Spleen (tissue), 11 donors: ENCODE data around the gene GRAMD1B. TPM values are rescaled to one million over a fixed set of nuclear protein-coding genes. Genes with fewer than 3 reads are reported as not detected.

ENCODE experiments used
- DNase-seq: peaks from one replicate; pipeline ENCODE4 v3.0.0-alpha.2; 2020
- H3K27ac ChIP-seq, 8 donors: fragments of 200-600 bp; sonication (generic) in 7 of 8; 1 replicate in 4 of 8; 2 replicates in 4 of 8; pipeline versions ENCODE4 v1.5.0 to v1.8.0; 2016 to 2021; ENCODE audit warnings: inconsistent platforms in 4 of 8, mild to moderate bottlenecking in 4 of 8, moderate library complexity in 1 of 8
- H3K27me3 ChIP-seq, 7 donors: fragments of 200-600 bp; sonication (generic) in 6 of 7; replicated peaks in 1 of 7; 1 replicate in 4 of 7; 2 replicates in 3 of 7; pipeline versions ENCODE4 v1.5.0 to v1.8.0; 2016 to 2021; ENCODE audit warnings: inconsistent platforms in 3 of 7, mild to moderate bottlenecking in 1 of 7
- H3K36me3 ChIP-seq, 6 donors: fragments of 200-600 bp; sonication (generic) in 5 of 6; 1 replicate in 4 of 6; 2 replicates in 2 of 6; pipeline versions ENCODE4 v1.5.0 to v1.8.0; 2016 to 2021; ENCODE audit warnings: inconsistent platforms in 2 of 6
- H3K4me1 ChIP-seq, 6 donors: fragments of 200-600 bp; sonication (generic) in 5 of 6; 1 replicate in 3 of 6; 2 replicates in 3 of 6; pipeline versions ENCODE4 v1.5.0 to v1.8.0; 2016 to 2021; ENCODE audit warnings: inconsistent platforms in 3 of 6
- H3K4me3 ChIP-seq, 8 donors: fragments of 200-600 bp; sonication (generic) in 7 of 8; 1 replicate in 4 of 8; 2 replicates in 4 of 8; pipeline versions ENCODE4 v1.5.0 to v1.8.0; 2016 to 2021; ENCODE audit warnings: inconsistent platforms in 4 of 8, mild to moderate bottlenecking in 4 of 8, moderate library complexity in 2 of 8
- H3K9me3 ChIP-seq, 8 donors: fragments of 200-600 bp; sonication (generic) in 7 of 8; 1 replicate in 4 of 8; 2 replicates in 4 of 8; pipeline versions ENCODE4 v1.5.0 to v1.8.0; 2016 to 2021; ENCODE audit warnings: inconsistent platforms in 4 of 8
- CTCF ChIP-seq, 11 experiments: fragments of 200-600 bp in 7 of 11; fragments of 450-650 bp in 4 of 11; sonication (generic) in 4 of 11; IDR thresholded peaks in 8 of 11; conservative IDR thresholded peaks in 3 of 11; 1 replicate in 7 of 11; 2 replicates in 4 of 11; pipeline versions ENCODE4 v1.4.0 to v1.8.0; 2016 to 2021; ENCODE audit warnings: antibody characterized with exemption in 11 of 11, inconsistent platforms in 4 of 11, mild to moderate bottlenecking in 1 of 11
- POLR2A ChIP-seq, 3 donors: fragments of 450-650 bp; IDR thresholded peaks; one replicate each; pipeline ENCODE4 v1.5.1; 2017; ENCODE audit warnings: antibody characterized with exemption in 3 of 3, mild to moderate bottlenecking in 1 of 3
- POLR2AphosphoS5 ChIP-seq, 3 donors: sonication (generic); formaldehyde crosslinking; IDR thresholded peaks; one replicate each; pipeline ENCODE4 v1.5.1; 2017; ENCODE audit warnings: antibody characterized with exemption in 3 of 3
- WGBS, 5 donors: extraction: QIAGEN DNeasy Blood & Tissue Kit in 3 of 5; methylation state at CpG; one replicate each; pipeline versions ENCODE4 v1.1.5 to v1.1.7; 2013 to 2018; 5-methylcytosine and 5-hydroxymethylcytosine counted together
- intact Hi-C: fragments of 100-400 bp; cut with DNase I; formaldehyde crosslinking; loops from one replicate; pipeline ENCODE4 v1.15.0; 2023; ENCODE audit warnings: low total_unique reads
- polyA plus RNA-seq, 3 donors: library from polyadenylated mRNA; stranded (reverse); fragments of 200-250 nt; gene quantifications; one replicate each; pipeline ENCODE4 v1.2.1, GENCODE V29; 2013
- total RNA-seq, 7 donors: library from RNA; depleted of rRNA in 3 of 7; stranded (reverse); fragments of >200 nt in 3 of 7; fragmentation: NEBNext Ultra II Directional in 4 of 7; extraction: Animal tissue kit (Norgen Biotek cat#: 25700) in 4 of 7; gene quantifications; one replicate each; pipeline versions ENCODE4 v1.1.0 to v1.2.1, GENCODE V29; 2016 to 2021
- donor health status: healthy with polysubstance abuse.
- donor health status: DM: no; HTN: no; CAD: no; lungs with moderate emphysema.
- donor health status: DM: no; HTN: no; CAD: no.
- donor health status: Bipolar disorder and iron deficiency.
- donor health status: healthy.
- donor health status: DM: no; HTN: no; CAD: no.
- donor health status: DM: yes; HTN: yes; CAD: no.

The GRAMD1B gene
- total and polyA plus RNA-seq, 10 donors: 1.7 to 15.6 (median 7.5) TPM

DNA sequence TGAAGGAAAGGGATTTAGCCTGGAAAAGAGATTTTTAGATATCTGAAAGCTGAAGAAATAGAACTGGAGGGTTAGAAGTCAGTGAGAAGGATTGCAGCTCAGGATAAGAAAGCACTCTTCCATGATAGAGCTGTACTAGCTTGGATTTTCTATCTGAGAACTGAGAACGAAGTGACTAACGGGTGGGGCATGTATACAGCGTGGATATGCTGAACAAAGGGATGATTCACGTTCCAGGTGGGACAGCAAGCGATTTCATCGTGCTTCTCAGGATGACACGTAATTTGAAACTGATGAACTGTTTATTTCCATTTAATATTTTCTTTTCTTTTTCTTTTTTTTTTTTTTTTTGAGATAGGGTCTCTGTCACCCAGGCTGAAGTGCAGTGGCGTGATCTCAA is 53.0 kb downstream of the GRAMD1B start:
- WGBS, 5 donors: 69 to 87% (median 80%) methylated on average over 8 of the region's 8 CpGs
- no peaks in the 10 kb centered on the region for H3K9me3 ChIP-seq
- H3K36me3 ChIP-seq: no peaks in the 10 kb centered on the region
- intact Hi-C loops: no loop called here
- no peak for DNase-seq
- H3K27ac ChIP-seq: no peak overlapping the region
- no peak overlapping the region for H3K4me3 ChIP-seq
- H3K27me3 ChIP-seq: peaks cover 0 to 16% (median 0%) of the 10 kb centered on the region in 7 donors
- peaks cover 0 to 63% (median 19%) of the 10 kb centered on the region in 6 donors for H3K4me1 ChIP-seq
- no peak for TF ChIP-seq CTCF (IDR thresholded peaks at IDR 0.05 in 8 of 11, conservative IDR thresholded peaks at IDR 0.05 in 3 of 11)

DNA sequence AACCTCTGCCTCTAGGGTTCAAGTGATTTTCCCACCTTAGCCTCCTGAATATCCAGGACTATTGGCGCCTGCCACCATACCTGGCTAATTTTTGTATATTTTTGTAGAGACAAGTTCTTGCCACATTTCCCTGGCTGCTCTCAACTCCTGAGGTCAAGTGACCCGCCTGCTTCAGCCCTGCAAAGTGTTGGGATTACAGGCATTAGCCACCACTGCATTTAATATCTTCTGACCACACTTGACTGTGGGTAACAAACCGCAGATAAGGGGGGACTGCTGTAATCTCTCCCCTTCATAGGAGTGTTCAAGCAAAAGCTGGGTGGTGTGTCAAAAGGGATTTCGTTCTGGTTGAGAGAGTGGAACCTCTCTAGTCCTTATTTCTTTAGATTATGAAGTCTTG is 53.4 kb downstream of the GRAMD1B start:
- Histone ChIP-seq H3K4me1 (peaks cover 0 to 59% (median 15%) of the 10 kb centered on the region in 6 donors), H3K27ac (no peak overlapping the region), H3K27me3 (peaks cover 0 to 16% (median 0%) of the 10 kb centered on the region in 7 donors), H3K36me3 (no peaks in the 10 kb centered on the region), H3K9me3 (no peaks in the 10 kb centered on the region), H3K4me3 (no peak overlapping the region)
- WGBS, 5 donors: 56 to 78% (median 59%) methylated on average over 4 of the region's 4 CpGs
- TF ChIP-seq POLR2AphosphoS5 (IDR thresholded peaks at IDR 0.05) (no peak), POLR2A (IDR thresholded peaks at IDR 0.05) (no peak), CTCF (IDR thresholded peaks at IDR 0.05 in 8 of 11, conservative IDR thresholded peaks at IDR 0.05 in 3 of 11) (no peak)
- intact Hi-C loops: no loop called here
- no peak for DNase-seq

DNA sequence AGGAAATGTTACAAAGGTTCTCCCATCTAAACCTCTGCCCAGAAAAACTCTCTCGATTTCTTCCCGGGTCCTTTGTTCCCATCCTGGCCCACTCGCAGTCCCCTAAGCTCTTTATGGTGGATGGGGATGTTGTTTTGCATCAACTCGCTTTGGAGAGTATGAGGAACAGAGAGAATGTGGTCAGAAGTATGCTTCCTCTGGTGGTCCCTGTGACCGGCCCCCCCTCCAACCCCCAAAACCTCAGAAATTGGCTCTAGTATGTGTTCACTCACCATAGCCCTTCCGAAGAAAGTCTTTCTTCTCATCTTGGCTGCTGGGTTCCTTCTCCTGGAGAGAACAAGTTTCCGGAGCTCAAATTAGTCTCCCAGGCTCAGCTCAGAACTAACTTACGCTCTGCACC is 54.4 kb downstream of the GRAMD1B start:
- H3K4me1 ChIP-seq: peaks cover 0 to 50% (median 8%) of the 10 kb centered on the region in 6 donors
- intact Hi-C loops: no loop called here
- H3K27ac ChIP-seq: no peak overlapping the region
- no peaks in the 10 kb centered on the region for H3K36me3 ChIP-seq
- no peak overlapping the region for H3K4me3 ChIP-seq
- peaks cover 0 to 16% (median 0%) of the 10 kb centered on the region in 7 donors for H3K27me3 ChIP-seq
- DNase-seq: no peak
- H3K9me3 ChIP-seq: no peaks in the 10 kb centered on the region
- TF ChIP-seq POLR2A (IDR thresholded peaks at IDR 0.05) (no peak), POLR2AphosphoS5 (IDR thresholded peaks at IDR 0.05) (no peak), CTCF (IDR thresholded peaks at IDR 0.05 in 8 of 11, conservative IDR thresholded peaks at IDR 0.05 in 3 of 11) (no peak)
- WGBS, 5 donors: 35 to 52% (median 45%) methylated on average over 8 of the region's 8 CpGs

DNA sequence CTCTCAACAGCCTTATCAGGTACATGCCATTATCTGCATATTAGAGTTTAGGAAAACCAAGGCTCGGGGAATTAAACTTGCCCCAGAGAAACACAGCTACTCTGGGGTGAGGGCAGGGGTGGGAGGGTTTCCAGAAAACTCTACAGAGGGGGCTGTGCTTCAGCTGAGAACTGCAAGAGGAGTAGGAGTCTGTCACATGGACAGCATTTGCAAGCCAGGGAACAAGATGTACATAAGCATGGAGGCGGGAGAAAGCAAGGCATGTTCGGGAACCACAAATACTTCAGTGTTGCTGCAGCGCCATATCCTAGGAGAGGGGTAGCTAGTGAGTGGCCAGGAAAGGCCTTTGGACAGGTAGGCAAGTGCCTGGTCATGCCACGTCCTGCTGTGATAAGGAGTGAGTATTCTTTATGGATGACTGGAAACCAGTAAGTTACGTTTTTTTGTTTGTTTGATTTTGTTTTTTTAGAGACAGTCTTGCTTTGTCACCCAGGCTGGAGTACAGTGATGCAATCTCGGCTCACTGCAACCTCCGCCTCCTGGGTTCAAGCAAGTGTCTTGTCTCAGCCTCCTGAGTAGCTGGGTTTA is 57.2 kb downstream of the GRAMD1B start:
- Histone ChIP-seq H3K4me3 (no peak overlapping the region), H3K36me3 (no peaks in the 10 kb centered on the region), H3K27ac (no peak overlapping the region), H3K4me1 (peaks cover 0 to 21% (median 0%) of the 10 kb centered on the region in 6 donors), H3K27me3 (peaks cover 0 to 16% (median 0%) of the 10 kb centered on the region in 7 donors), H3K9me3 (no peaks in the 10 kb centered on the region)
- WGBS, 5 donors: 77 to 86% (median 81%) methylated on average over 8 of the region's 8 CpGs
- TF ChIP-seq POLR2A (IDR thresholded peaks at IDR 0.05) (no peak), CTCF (IDR thresholded peaks at IDR 0.05 in 8 of 11, conservative IDR thresholded peaks at IDR 0.05 in 3 of 11) (no peak), POLR2AphosphoS5 (IDR thresholded peaks at IDR 0.05) (no peak)
- intact Hi-C loops: no loop called here
- DNase-seq: no peak
